Body of pancreas (tissue), 4 donors: ENCODE measurements around the gene LETM1. TPM values are rescaled to one million over a fixed set of nuclear protein-coding genes. Genes with fewer than 3 reads are reported as not detected.
A peak's percentile ranks its signal among the peaks of the same experiment; 100 is the strongest.

Source experiments
- ATAC-seq: fragments of 150-250 bp; one replicate; pipeline ENCODE4 v1.9.1; 2016
- DNase-seq, 4 donors: peaks; one replicate each; pipeline ENCODE4 v3.0.0-alpha.2; 2019
- H3K27ac ChIP-seq, 4 donors: fragments of 200-600 bp; sonication (generic); 1 replicate in 3 of 4; 2 replicates in 1 of 4; pipeline versions ENCODE4 v1.5.1 to v1.6.1; 2016 to 2019; ENCODE audit warnings: mild to moderate bottlenecking in 1 of 4, mixed read lengths in 1 of 4, moderate library complexity in 1 of 4
- H3K27me3 ChIP-seq, 2 donors: fragments of 200-600 bp; sonication (generic); one replicate each; pipeline ENCODE4 v1.6.0; 2016; ENCODE audit warnings: mild to moderate bottlenecking in 1 of 2
- H3K36me3 ChIP-seq, 2 donors: fragments of 200-600 bp; sonication (generic); replicated peaks in 1 of 2; 2 replicates each; pipeline ENCODE4 v1.5.1; 2016; ENCODE audit warnings: low read depth in 2 of 2; ENCODE audit not compliant: insufficient read depth in 1 of 2
- H3K4me1 ChIP-seq: fragments of 200-600 bp; sonication (generic); one replicate; pipeline ENCODE4 v1.6.0; 2016
- H3K4me3 ChIP-seq, 2 donors: fragments of 200-600 bp; sonication (generic); 1 replicate in 1 of 2; 2 replicates in 1 of 2; pipeline ENCODE4 v1.5.1; 2016 to 2019
- H3K9me3 ChIP-seq, 3 donors: fragments of 200-600 bp; sonication (generic); 1 replicate in 2 of 3; 2 replicates in 1 of 3; pipeline ENCODE4 v1.5.1; 2016
- CTCF ChIP-seq, 7 experiments: fragments of 450-650 bp in 4 of 7; fragments of 200-600 bp in 3 of 7; sonication (generic) in 3 of 7; IDR thresholded peaks; one replicate each; pipeline ENCODE4 v1.5.1; 2016 to 2019; ENCODE audit warnings: antibody characterized with exemption in 7 of 7
- POLR2A ChIP-seq, 3 donors: fragments of 450-650 bp; IDR thresholded peaks; one replicate each; pipeline ENCODE4 v1.6.1; 2016; ENCODE audit warnings: antibody characterized with exemption in 3 of 3, mild to moderate bottlenecking in 2 of 3
- WGBS, 2 donors: methylation state at CpG; one replicate each; pipeline ENCODE4 v1.1.5; 2017; 5-methylcytosine and 5-hydroxymethylcytosine counted together
- intact Hi-C: fragments of 100-400 bp; cut with DNase I; formaldehyde crosslinking; loops from one replicate; pipeline ENCODE4 v1.15.1; 2023
- total RNA-seq, 2 donors: library from RNA; depleted of rRNA; stranded (reverse); fragments of >200 nt; gene quantifications; one replicate each; pipeline ENCODE4 v1.1.0, GENCODE V29; 2016

LETM1 gene
- total RNA-seq, 2 donors from 2014 or later, result 23.3 to 52.4 TPM

DNA sequence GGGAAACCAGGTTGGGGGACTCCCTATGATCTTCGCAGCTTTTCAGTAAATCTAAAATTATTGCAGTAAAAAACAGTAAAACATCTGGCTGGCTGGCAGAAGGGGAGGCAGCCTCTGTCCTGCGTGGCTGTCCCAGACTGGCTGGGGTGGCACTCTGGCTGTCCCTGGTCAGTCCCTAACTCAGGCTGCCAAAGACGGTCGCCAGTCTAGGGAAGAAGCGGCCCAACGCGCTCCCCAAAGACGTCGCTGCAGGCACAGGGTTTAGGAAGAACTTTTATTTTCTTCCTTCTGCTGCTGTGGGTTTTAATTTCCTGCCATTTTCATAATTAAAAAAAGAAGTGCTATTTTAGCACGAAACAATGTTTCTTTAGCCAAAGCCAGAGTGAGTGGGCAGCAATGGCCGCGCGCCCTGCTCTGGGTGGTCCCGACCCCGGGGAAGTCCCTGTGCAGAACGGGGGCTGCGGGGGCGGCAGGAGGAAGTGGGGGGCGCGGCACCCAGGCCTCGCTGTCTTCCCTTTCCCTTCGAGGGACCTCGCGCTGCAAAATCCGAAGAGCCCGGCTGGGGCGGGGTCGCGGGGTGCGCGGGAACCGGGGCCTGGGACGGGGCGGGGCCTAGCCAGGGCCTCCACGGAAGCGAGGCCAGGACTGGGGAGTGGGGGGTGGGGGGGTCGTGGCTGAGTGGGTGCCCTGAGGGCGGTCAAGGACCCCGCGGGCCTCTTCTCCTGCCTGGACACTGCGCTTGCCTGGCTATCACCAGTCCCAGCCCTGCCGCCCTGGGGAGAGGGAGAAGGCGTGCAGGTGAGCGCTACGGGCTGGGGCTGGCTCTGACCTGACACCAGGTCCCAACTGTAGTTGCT lies 6.3 kb upstream of the LETM1 start:
- Histone ChIP-seq H3K27ac (no peak overlapping the region), H3K36me3 (no peaks in the 10 kb centered on the region), H3K4me3 (no peak overlapping the region), H3K4me1 (peaks cover 9% of the 10 kb centered on the region), H3K9me3 (no peaks in the 10 kb centered on the region), H3K27me3 (no peaks in the 10 kb centered on the region)
- WGBS, 2 donors, result 30 to 44% methylated on average over 32 to 45 of the region's 45 CpGs
- no peak for TF ChIP-seq CTCF (IDR thresholded peaks at IDR 0.05)
- TF ChIP-seq POLR2A (IDR thresholded peaks at IDR 0.05), result no peak
- DNase-seq, result no peak
- no peak for ATAC-seq
- intact Hi-C loops, result no loop called here

GRCh38 chr4:1859389-1859753 lies 3.4 kb upstream of the LETM1 start:
- DNase-seq (no peak), ATAC-seq (no peak)
- intact Hi-C loops, result loop anchor here (10.0 kb wide), 1 partner anchor 45 kb away; no protein-coding TSS in a partner anchor
- Histone ChIP-seq H3K4me3 (no peak overlapping the region), H3K9me3 (no peaks in the 10 kb centered on the region), H3K36me3 (no peaks in the 10 kb centered on the region), H3K4me1 (peaks cover 21% of the 10 kb centered on the region), H3K27ac (no peak overlapping the region), H3K27me3 (no peaks in the 10 kb centered on the region)
- 88 to 93% methylated on average over 1 of the region's 1 CpG for WGBS, 2 donors
- TF ChIP-seq CTCF (IDR thresholded peaks at IDR 0.05) (no peak), POLR2A (IDR thresholded peaks at IDR 0.05) (no peak)

DNA sequence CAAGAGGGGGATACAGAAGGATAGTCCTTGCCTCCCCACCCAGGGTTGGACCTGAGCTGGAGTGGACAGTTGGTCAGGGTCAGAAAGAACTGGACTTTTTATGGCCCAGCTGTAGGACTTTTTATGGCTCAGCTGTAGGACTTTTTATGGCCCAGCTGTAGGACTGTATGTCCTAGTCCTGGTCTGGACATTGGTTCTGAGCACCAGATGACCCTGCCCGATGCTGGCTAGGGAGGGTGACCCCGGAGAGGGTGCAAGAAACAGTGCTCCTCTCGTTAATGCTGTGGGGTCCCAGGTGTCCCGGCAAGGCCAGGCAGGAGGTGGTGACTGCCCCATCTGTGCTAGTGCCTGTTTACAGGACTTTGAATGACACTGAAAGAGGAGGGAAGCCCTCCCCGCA lies 2.0 kb upstream of the LETM1 start:
- H3K27ac ChIP-seq, result no peak overlapping the region

DNA sequence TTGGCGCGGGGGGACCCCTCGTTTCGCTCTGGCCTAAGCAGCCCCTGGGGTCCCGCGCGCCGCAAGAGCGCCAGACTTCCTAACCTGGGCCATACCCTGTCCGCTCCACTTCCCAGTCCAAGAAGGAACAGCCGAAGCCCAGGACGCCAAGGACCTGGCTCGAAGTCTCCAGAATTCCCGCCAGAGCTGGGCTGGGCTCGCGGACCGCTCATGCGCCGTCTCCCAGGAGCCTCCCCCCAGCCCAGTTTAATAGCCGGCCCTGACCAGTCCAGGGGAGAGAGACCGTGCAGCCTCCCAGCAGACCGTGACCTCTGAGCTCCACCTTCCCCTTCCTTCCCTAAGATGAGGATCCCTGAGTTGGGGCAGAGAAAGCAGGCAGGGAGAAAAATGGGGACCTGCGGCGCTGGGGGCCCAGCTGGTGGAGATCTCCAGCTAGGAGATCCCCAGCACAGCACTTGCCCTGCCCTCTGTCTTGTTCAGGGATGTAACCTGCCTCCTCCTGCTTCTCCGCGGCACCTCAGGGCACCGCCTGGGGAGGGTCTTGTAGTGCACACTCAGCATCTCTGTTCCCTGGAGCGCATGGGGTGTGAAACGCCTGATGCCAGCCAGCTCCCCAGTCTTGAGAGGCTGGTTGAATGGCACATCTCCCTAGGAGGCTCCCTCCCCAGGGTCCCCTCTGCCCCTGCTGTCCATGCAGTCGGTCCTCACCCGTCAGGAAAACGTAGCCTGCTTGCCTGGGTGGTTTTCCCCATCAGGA lies 1.2 kb upstream of the LETM1 start:
- H3K27me3 ChIP-seq, result no peaks in the 10 kb centered on the region
- TF ChIP-seq CTCF (IDR thresholded peaks at IDR 0.05) (no peak), POLR2A (IDR thresholded peaks at IDR 0.05) (no peak)
- peak overlapping the region; percentile 36 to 85 (median 68) for H3K27ac ChIP-seq
- ATAC-seq (no peak), DNase-seq (peak; percentile 21 to 34 (median 32))
- intact Hi-C loops, result loop anchor here (10.0 kb wide), 1 partner anchor 48 kb away; no protein-coding TSS in a partner anchor
- peaks cover 44% of the 10 kb centered on the region for H3K4me1 ChIP-seq
- no peaks in the 10 kb centered on the region for H3K36me3 ChIP-seq
- H3K4me3 ChIP-seq, result peak overlapping the region; percentile 33 to 66
- no peaks in the 10 kb centered on the region for H3K9me3 ChIP-seq
- WGBS, 2 donors, result 26 to 28% methylated on average over 3 to 28 of the region's 32 CpGs

More for the DNA sequence above, 2.0 kb upstream of the LETM1 start:
- no peaks in the 10 kb centered on the region for H3K9me3 ChIP-seq
- no peak overlapping the region for H3K4me3 ChIP-seq
- ATAC-seq, result no peak
- DNase-seq, result no peak
- TF ChIP-seq POLR2A (IDR thresholded peaks at IDR 0.05) (no peak), CTCF (IDR thresholded peaks at IDR 0.05) (no peak)
- WGBS, 2 donors, result 75 to 80% methylated on average over 2 to 4 of the region's 5 CpGs
- no peaks in the 10 kb centered on the region for H3K36me3 ChIP-seq
- intact Hi-C loops, result loop anchor here (10.0 kb wide), 1 partner anchor 47 kb away; no protein-coding TSS in a partner anchor
- no peaks in the 10 kb centered on the region for H3K27me3 ChIP-seq
- peaks cover 36% of the 10 kb centered on the region for H3K4me1 ChIP-seq
